DOHH2 (cell line): ENCODE data around the gene RLN2.
"Not testable (repeated sequence)": the region's sequence is repeated elsewhere in the genome, so short reads cannot be mapped to it uniquely, and the experiment has no call there.

Experiments
- H3F3A ChIP-seq: fragments of 200-600 bp; sonication (generic), shearing (Covaris generic); 2 replicates; pipeline ENCODE4 v1.6.0; 2016; ENCODE audit warnings: antibody characterized with exemption, mild to moderate bottlenecking; ENCODE audit not compliant: control insufficient read depth, insufficient read depth
- H3K27ac ChIP-seq: fragments of 200-600 bp; sonication (generic); 2 replicates; pipeline ENCODE4 v1.5.1; 2014; ENCODE audit warnings: low read depth, mild to moderate bottlenecking, low read length, moderate library complexity
- H3K27me3 ChIP-seq: fragments of 200-600 bp; sonication (generic); 2 replicates; pipeline ENCODE4 v1.6.1; 2014; ENCODE audit warnings: mild to moderate bottlenecking, low read length, mixed read lengths; ENCODE audit not compliant: control insufficient read depth
- H3K36me3 ChIP-seq: fragments of 200-600 bp; sonication (generic); 2 replicates; pipeline ENCODE4 v1.6.1; 2014; ENCODE audit warnings: mild to moderate bottlenecking, low read length, moderate library complexity, mixed read lengths; ENCODE audit not compliant: control insufficient read depth
- H3K4me1 ChIP-seq: fragments of 200-600 bp; sonication (generic); 2 replicates; pipeline ENCODE4 v1.6.1; 2014; ENCODE audit warnings: mild to moderate bottlenecking, low read length, mixed read lengths; ENCODE audit not compliant: control insufficient read depth
- H3K4me2 ChIP-seq: fragments of 200-600 bp; sonication (generic); 2 replicates; pipeline ENCODE4 v1.6.0; 2014; ENCODE audit warnings: mild to moderate bottlenecking, low read length, moderate library complexity
- H3K4me3 ChIP-seq: fragments of 200-600 bp; sonication (generic); 2 replicates; pipeline ENCODE4 v1.5.1; 2014; ENCODE audit warnings: mild to moderate bottlenecking, low read length, mixed read lengths
- H3K79me2 ChIP-seq: fragments of 200-600 bp; sonication (generic); 2 replicates; pipeline ENCODE4 v1.6.1; 2014; ENCODE audit warnings: mild to moderate bottlenecking, low read length, mixed read lengths; ENCODE audit not compliant: control insufficient read depth
- H3K9me2 ChIP-seq: fragments of 200-600 bp; sonication (generic); replicated peaks from 2 replicates; pipeline ENCODE4 v1.6.1; 2014; ENCODE audit warnings: mild to moderate bottlenecking, low read length, mixed read lengths; ENCODE audit not compliant: control insufficient read depth
- H3K9me3 ChIP-seq: fragments of 200-600 bp; sonication (generic); 2 replicates; pipeline ENCODE4 v1.6.1; 2014; ENCODE audit warnings: antibody characterized with exemption, low read length, mixed read lengths; ENCODE audit not compliant: control insufficient read depth, insufficient read depth
- H4K20me1 ChIP-seq: fragments of 200-600 bp; sonication (generic); 2 replicates; pipeline ENCODE4 v1.6.0; 2014; ENCODE audit warnings: low read depth, mild to moderate bottlenecking, antibody characterized with exemption, low read length, moderate library complexity; ENCODE audit not compliant: control insufficient read depth, insufficient read depth
- EZH2phosphoT487 ChIP-seq: fragments of 200-600 bp; sonication (generic); IDR thresholded peaks from 2 replicates; pipeline ENCODE4 v1.6.1; 2017; ENCODE audit warnings: borderline replicate concordance, mild to moderate bottlenecking, antibody characterized with exemption, low read length, moderate library complexity, mixed read lengths
- TF ChIP-seq, protein P1 (sequence below): fragments of 200-600 bp; sonication (generic); IDR thresholded peaks from one replicate; pipeline ENCODE4 v1.5.1; 2014; ENCODE audit warnings: antibody characterized with exemption, mild to moderate bottlenecking, low read depth, low read length; ENCODE audit not compliant: poor library complexity, severe bottlenecking

Gene RLN2

DNA sequence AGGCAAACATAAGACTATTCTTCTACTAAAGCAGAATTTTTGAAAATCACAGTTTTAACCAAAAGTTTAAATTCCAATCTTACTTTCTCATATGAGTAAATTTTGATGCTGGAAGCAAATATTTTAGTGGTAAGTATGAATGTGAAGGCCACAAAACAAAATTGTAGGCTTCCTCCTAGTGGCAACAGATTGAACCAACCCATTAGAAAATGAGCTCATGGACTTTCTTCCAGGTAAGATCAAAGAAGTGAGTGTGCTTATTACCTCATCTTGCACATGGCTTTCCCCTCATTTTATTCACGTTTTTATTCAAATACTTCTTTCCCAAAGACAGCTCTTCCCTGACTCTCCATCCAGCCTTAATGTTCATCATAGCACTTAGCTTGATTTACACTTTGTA is 16.5 kb upstream of the RLN2 start:
- Histone ChIP-seq H4K20me1 (no peaks in the 10 kb centered on the region), H3K9me2 (no peaks in the 10 kb centered on the region), H3K27ac (no peak overlapping the region), H3F3A (no peaks in the 10 kb centered on the region), H3K36me3 (no peaks in the 10 kb centered on the region), H3K27me3 (no peaks in the 10 kb centered on the region), H3K9me3 (no peaks in the 10 kb centered on the region), H3K4me1 (no peaks in the 10 kb centered on the region), H3K79me2 (no peaks in the 10 kb centered on the region), H3K4me2 (no peak overlapping the region), H3K4me3 (no peak overlapping the region)
- TF ChIP-seq EZH2phosphoT487: no peak
- TF ChIP-seq, protein P1, sequence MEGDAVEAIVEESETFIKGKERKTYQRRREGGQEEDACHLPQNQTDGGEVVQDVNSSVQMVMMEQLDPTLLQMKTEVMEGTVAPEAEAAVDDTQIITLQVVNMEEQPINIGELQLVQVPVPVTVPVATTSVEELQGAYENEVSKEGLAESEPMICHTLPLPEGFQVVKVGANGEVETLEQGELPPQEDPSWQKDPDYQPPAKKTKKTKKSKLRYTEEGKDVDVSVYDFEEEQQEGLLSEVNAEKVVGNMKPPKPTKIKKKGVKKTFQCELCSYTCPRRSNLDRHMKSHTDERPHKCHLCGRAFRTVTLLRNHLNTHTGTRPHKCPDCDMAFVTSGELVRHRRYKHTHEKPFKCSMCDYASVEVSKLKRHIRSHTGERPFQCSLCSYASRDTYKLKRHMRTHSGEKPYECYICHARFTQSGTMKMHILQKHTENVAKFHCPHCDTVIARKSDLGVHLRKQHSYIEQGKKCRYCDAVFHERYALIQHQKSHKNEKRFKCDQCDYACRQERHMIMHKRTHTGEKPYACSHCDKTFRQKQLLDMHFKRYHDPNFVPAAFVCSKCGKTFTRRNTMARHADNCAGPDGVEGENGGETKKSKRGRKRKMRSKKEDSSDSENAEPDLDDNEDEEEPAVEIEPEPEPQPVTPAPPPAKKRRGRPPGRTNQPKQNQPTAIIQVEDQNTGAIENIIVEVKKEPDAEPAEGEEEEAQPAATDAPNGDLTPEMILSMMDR: no peak

DNA sequence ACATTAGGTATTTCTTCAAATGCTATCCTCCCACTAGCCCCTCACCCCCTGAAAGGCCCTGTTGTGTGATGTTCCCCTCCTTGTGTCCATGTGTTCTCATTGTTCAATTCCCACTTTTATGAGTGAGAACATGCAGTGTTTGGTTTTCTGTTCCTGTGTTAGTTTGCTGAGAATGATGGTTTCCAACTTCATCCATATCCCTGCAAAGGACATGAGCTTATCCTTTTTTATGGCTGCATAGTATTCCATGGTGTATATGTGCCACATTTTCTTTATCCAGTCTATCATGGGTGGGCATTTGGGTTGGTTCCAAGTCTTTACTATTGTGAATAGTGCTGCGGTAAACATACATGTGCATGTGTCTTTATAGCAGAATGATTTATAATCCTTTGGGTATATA is 11.9 kb upstream of the RLN2 start:
- not testable (repeated sequence) for H3K4me2 ChIP-seq, H3K9me3 ChIP-seq, H3K27me3 ChIP-seq

DNA sequence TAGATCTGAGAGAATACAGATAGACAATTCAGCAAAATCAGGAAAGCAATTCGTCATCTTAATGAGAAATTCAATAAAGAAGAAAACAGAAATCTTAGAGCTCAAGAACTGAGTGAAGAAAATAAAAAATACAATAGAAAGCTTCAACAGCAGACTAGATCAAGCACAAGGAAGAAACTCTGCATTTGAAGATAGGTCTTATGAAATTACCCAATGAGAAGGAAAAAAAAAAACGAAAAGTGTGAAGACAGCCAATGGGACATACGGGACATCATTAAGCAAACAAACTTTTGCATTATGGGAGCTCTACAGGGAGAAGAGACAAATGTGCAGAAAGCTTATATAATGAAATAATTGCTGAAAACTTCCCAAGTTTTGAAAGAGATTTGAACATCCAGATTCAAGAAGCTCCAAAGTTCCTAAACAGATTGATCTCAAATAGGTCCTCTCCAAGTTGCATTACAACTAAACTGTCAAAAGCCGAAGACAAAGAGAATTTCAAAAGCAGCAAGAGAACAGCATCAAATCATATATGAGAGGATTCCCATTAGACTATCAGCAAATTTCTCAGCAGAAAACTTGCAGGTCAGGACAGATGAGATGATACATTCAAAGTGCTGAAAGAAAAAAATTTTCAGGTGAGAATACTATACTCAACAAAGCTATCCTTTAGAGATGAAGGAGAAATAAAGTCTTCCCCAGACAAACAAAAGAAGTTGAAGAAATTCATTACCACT is 10.8 kb upstream of the RLN2 start:
- no peaks in the 10 kb centered on the region for H3K36me3 ChIP-seq
- H3K79me2 ChIP-seq: no peaks in the 10 kb centered on the region
- no peak overlapping the region for H3K27ac ChIP-seq
- H4K20me1 ChIP-seq: no peaks in the 10 kb centered on the region
- no peaks in the 10 kb centered on the region for H3K9me3 ChIP-seq
- H3K4me1 ChIP-seq: no peaks in the 10 kb centered on the region
- no peaks in the 10 kb centered on the region for H3F3A ChIP-seq
- no peak overlapping the region for H3K4me3 ChIP-seq
- no peak overlapping the region for H3K4me2 ChIP-seq
- no peaks in the 10 kb centered on the region for H3K27me3 ChIP-seq
- TF ChIP-seq, protein P1: no peak
- no peak for TF ChIP-seq EZH2phosphoT487
- H3K9me2 ChIP-seq: no peaks in the 10 kb centered on the region

More for the DNA sequence above, 11.9 kb upstream of the RLN2 start:
- H3K4me3 ChIP-seq, H3K36me3 ChIP-seq, H4K20me1 ChIP-seq, H3F3A ChIP-seq, H3K9me2 ChIP-seq, H3K79me2 ChIP-seq, H3K27ac ChIP-seq, H3K4me1 ChIP-seq: not testable (repeated sequence)

DNA sequence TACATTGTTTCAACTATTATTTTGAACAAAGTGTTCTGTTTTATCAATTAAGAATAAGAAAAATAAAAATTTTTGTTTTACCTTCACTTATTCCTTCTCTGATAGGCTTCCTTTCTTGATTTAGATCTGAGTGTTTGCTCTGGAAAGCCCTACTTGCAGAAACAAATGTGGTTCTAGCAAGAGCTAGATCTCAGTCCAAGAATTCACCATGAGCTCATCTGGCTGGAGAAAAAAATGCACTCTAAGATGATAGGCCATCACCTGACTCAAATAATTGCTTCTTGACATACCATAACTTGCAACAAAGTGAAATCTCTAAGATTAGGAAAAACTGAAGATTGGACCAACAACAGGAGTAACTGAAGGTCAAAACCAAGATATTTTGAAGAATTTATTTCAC is 6.3 kb upstream of the RLN2 start:
- TF ChIP-seq EZH2phosphoT487: no peak
- TF ChIP-seq, protein P1: no peak
- no peaks in the 10 kb centered on the region for H3F3A ChIP-seq
- no peaks in the 10 kb centered on the region for H3K9me2 ChIP-seq
- H3K4me3 ChIP-seq: no peak overlapping the region
- H3K27ac ChIP-seq: no peak overlapping the region
- no peaks in the 10 kb centered on the region for H3K4me1 ChIP-seq
- no peaks in the 10 kb centered on the region for H4K20me1 ChIP-seq
- H3K79me2 ChIP-seq: no peaks in the 10 kb centered on the region
- no peaks in the 10 kb centered on the region for H3K27me3 ChIP-seq
- H3K36me3 ChIP-seq: no peaks in the 10 kb centered on the region
- H3K4me2 ChIP-seq: no peak overlapping the region
- no peaks in the 10 kb centered on the region for H3K9me3 ChIP-seq
